ENCODE results near the gene SLC25A31.

The SLC25A31 gene

DNA sequence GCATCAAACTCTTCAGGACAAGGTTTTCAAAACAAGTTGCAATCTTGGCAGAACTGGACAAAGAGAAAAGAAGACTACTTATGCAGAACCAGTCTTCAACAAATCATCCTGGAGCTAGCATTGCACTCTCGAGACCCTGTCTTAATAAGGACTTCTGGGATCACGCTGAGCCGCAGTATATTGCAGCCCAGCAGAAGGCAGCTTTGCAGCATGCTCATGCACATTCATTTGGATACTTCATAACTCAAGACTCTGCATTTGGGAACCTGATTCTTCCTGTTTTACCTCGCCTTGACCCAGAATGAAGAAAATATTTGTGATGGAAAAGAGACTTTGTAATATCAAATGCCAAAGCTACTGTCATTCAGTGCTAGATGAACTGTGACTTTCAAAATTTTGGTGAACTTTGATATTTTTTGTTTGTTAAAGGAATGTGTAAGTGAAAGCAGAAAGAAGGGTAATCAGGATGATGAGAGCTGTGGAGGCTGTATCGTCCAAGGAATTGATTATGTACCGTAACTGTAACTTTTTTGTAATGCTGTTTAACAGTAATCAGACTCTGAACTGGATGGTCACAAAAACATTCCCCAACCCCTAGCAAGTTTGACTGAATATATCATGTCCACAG is 79.1 kb downstream of the SLC25A31 start:
- TF ChIP-seq, protein P1, sequence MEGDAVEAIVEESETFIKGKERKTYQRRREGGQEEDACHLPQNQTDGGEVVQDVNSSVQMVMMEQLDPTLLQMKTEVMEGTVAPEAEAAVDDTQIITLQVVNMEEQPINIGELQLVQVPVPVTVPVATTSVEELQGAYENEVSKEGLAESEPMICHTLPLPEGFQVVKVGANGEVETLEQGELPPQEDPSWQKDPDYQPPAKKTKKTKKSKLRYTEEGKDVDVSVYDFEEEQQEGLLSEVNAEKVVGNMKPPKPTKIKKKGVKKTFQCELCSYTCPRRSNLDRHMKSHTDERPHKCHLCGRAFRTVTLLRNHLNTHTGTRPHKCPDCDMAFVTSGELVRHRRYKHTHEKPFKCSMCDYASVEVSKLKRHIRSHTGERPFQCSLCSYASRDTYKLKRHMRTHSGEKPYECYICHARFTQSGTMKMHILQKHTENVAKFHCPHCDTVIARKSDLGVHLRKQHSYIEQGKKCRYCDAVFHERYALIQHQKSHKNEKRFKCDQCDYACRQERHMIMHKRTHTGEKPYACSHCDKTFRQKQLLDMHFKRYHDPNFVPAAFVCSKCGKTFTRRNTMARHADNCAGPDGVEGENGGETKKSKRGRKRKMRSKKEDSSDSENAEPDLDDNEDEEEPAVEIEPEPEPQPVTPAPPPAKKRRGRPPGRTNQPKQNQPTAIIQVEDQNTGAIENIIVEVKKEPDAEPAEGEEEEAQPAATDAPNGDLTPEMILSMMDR (IDR thresholded peaks at IDR 0.05; ENCODE audit: borderline replicate concordance, insufficient read depth, low read depth, low read length), result no peak
- H3K4me3 ChIP-seq (ENCODE audit: low read depth, low read length), result no peak overlapping the region

DNA sequence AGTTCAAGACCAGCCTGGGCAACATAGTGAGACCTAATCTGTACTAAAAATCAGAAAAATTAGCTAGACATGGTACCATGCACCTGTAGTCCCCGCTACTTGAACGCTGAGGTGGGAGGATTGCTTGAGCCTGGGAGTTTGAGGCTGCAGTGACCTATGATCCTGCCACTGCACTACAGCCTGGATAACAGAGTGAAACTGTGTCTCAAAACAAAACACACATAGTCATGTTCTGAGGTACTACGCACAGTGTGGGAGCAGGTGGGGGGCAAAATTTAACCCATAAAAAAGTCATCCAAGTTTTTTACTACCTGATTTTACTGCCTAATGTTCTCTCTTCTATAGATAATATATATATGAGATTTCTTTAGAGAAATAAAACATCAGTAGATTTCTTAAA is 80.4 kb downstream of the SLC25A31 start:
- H3K4me3 ChIP-seq (ENCODE audit: low read depth, low read length), result no peak overlapping the region
- TF ChIP-seq, protein P1 (IDR thresholded peaks at IDR 0.05; ENCODE audit: borderline replicate concordance, insufficient read depth, low read depth, low read length), result no peak

- TF ChIP-seq, protein P1 (IDR thresholded peaks at IDR 0.05; ENCODE audit: borderline replicate concordance, insufficient read depth, low read depth, low read length), result no peak
- H3K4me3 ChIP-seq (ENCODE audit: low read depth, low read length), result no peak overlapping the region
These were observed 92.2 kb downstream of the SLC25A31 start for GRCh38 chr4:127822430-127822829.

All from GM12875 (cell line).